Anterior cingulate cortex (tissue), 58 donors: Measurements from ENCODE around the gene G2E3.
A peak's percentile ranks its signal among the peaks of the same experiment; 100 is the strongest.
"Not testable (repeated sequence)": the region's sequence is repeated elsewhere in the genome, so short reads cannot be mapped to it uniquely, and the experiment has no call there.

Experiments used
- DNase-seq, 58 donors: peaks; one replicate each; lab custom pipeline; 2025; lab: John Stamatoyannopoulos, UW

Gene G2E3

GRCh38 chr14:30558675-30559555 lies at the start of gene G2E3:
Gene G2E3 (plus strand): TSS chr14:30559158. CDS start chr14:30581080, 21,922 bp downstream.
- DNase-seq: peak in 57 of 58 donors; percentile 18 to 88 (median 71)

GRCh38 chr14:30517737-30518136 lies 41.2 kb upstream of the G2E3 start:
- DNase-seq: no peak

- no peak for DNase-seq
These were observed 39.9 kb upstream of the G2E3 start for GRCh38 chr14:30518867-30519560.

- DNase-seq: no peak
These were observed 39.0 kb upstream of the G2E3 start for GRCh38 chr14:30519961-30520360.

- DNase-seq: no peak
These were observed 38.4 kb upstream of the G2E3 start for GRCh38 chr14:30520536-30520935.

GRCh38 chr14:30521899-30522736 lies 36.8 kb upstream of the G2E3 start:
- peak in 1 of 58 donors; percentile 33 for DNase-seq

GRCh38 chr14:30525833-30526232 lies 33.1 kb upstream of the G2E3 start:
- DNase-seq: no peak

- no peak for DNase-seq
These were observed 31.8 kb upstream of the G2E3 start for GRCh38 chr14:30527196-30527595.

- no peak for DNase-seq
These were observed 30.8 kb upstream of the G2E3 start for GRCh38 chr14:30528119-30528518.

GRCh38 chr14:30528778-30529642 lies 29.9 kb upstream of the G2E3 start:
- DNase-seq: no peak

GRCh38 chr14:30532264-30532663 lies 26.7 kb upstream of the G2E3 start:
- DNase-seq: no peak

GRCh38 chr14:30533126-30533525 lies 25.8 kb upstream of the G2E3 start:
- no peak for DNase-seq

GRCh38 chr14:30541318-30541717 lies 17.6 kb upstream of the G2E3 start:
- no peak for DNase-seq

GRCh38 chr14:30546735-30547134 lies 12.2 kb upstream of the G2E3 start:
- not testable (repeated sequence) for DNase-seq

GRCh38 chr14:30547388-30548048 lies 11.4 kb upstream of the G2E3 start:
- DNase-seq: no peak

GRCh38 chr14:30550335-30550734 lies 8.6 kb upstream of the G2E3 start:
- DNase-seq: no peak

- no peak for DNase-seq
These were observed 7.5 kb upstream of the G2E3 start for GRCh38 chr14:30551460-30551859.

- DNase-seq: no peak
These were observed 5.5 kb upstream of the G2E3 start for GRCh38 chr14:30553311-30553989.

GRCh38 chr14:30558362-30558674 lies 640 bp upstream of the G2E3 start:
- DNase-seq: no peak
